Skeletal muscle satellite cell (primary cell): ENCODE measurements around the gene PTRH2.

Source experiments
- H3K27me3 ChIP-seq: 2 replicates; pipeline ENCODE4 v1.7.0; 2013; ENCODE audit warnings: low read length; ENCODE audit not compliant: control insufficient read depth, insufficient read depth
- H3K36me3 ChIP-seq: 2 replicates; pipeline ENCODE4 v1.7.0; 2013; ENCODE audit warnings: mild to moderate bottlenecking, control low read depth, low read length; ENCODE audit not compliant: insufficient read depth
- H3K4me1 ChIP-seq: 2 replicates; pipeline ENCODE4 v1.7.0; 2013; ENCODE audit warnings: low read length; ENCODE audit not compliant: control insufficient read depth, insufficient read depth
- H3K4me2 ChIP-seq: 2 replicates; pipeline ENCODE4 v1.7.0; 2013; ENCODE audit warnings: mild to moderate bottlenecking, low read length
- H3K4me3 ChIP-seq: 2 replicates; pipeline ENCODE4 v1.7.0; 2013; ENCODE audit warnings: low read length
- H3K9ac ChIP-seq: 2 replicates; pipeline ENCODE4 v1.7.0; 2013; ENCODE audit warnings: mild to moderate bottlenecking, low read depth, low read length, moderate library complexity
- H3K9me3 ChIP-seq: replicated peaks from 2 replicates; pipeline ENCODE4 v1.7.0; 2013; ENCODE audit warnings: mild to moderate bottlenecking, control low read depth, low read length

Gene PTRH2

DNA sequence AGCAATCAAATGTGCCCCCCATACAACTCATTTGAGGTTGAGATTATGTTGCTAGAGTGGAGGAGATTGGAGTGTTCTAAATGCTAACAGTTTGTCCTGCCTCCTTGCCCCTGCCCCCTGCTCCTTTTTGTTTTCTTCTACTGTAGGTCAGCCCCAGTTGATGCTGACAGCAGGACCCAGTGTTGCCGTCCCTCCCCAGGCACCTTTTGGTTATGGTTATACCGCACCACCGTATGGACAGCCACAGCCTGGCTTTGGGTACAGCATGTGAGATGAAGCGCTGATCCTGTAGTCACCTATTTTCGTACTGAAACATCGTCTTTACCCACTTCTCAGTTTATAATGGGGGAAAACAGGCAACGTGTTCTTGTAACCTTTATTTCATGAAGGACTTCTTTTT lies 13.6 kb downstream of the PTRH2 start:
- Histone ChIP-seq H3K9me3 (no peaks in the 10 kb centered on the region), H3K27me3 (no peaks in the 10 kb centered on the region), H3K4me3 (no peak overlapping the region), H3K36me3 (peaks cover 82% of the 10 kb centered on the region), H3K4me1 (no peaks in the 10 kb centered on the region), H3K4me2 (no peak overlapping the region), H3K9ac (no peak overlapping the region)

DNA sequence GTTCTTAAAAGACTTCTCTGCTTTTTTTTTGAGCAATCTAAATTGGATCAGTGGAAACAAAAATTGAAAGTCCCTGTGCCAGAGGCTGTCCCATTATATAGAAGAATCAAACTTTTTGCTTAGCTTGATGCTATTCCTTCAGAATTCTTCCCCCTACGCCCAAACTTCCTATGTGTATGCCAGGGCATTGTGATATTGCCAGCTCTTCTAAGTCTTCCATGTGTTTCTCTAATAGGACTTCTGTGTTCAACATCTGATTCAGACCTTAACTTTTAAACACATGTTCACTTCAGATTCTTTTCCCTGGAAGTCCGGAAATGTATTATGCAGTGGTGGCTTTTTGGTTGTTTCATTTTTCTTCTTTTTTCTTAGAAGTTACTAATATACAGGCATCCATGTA lies 18.7 kb downstream of the PTRH2 start:
- H3K9ac ChIP-seq: no peak overlapping the region
- no peak overlapping the region for H3K4me2 ChIP-seq
- no peaks in the 10 kb centered on the region for H3K9me3 ChIP-seq
- H3K4me1 ChIP-seq: no peaks in the 10 kb centered on the region
- H3K27me3 ChIP-seq: no peaks in the 10 kb centered on the region
- peaks cover 83% of the 10 kb centered on the region for H3K36me3 ChIP-seq
- H3K4me3 ChIP-seq: no peak overlapping the region

GRCh38 chr17:59688008-59688407 lies 19.2 kb downstream of the PTRH2 start:
- Histone ChIP-seq H3K4me3 (no peak overlapping the region), H3K9ac (no peak overlapping the region), H3K9me3 (no peaks in the 10 kb centered on the region), H3K4me2 (no peak overlapping the region), H3K4me1 (no peaks in the 10 kb centered on the region), H3K36me3 (peaks cover 83% of the 10 kb centered on the region), H3K27me3 (no peaks in the 10 kb centered on the region)

- Histone ChIP-seq H3K9ac (no peak overlapping the region), H3K27me3 (no peaks in the 10 kb centered on the region), H3K9me3 (no peaks in the 10 kb centered on the region), H3K4me2 (no peak overlapping the region), H3K36me3 (peaks cover 99% of the 10 kb centered on the region), H3K4me3 (no peak overlapping the region), H3K4me1 (no peaks in the 10 kb centered on the region)
Measured at GRCh38 chr17:59684967-59685366, 22.3 kb downstream of the PTRH2 start.

- H3K9me3 ChIP-seq: no peaks in the 10 kb centered on the region
- H3K4me3 ChIP-seq: no peak overlapping the region
- no peak overlapping the region for H3K4me2 ChIP-seq
- no peaks in the 10 kb centered on the region for H3K4me1 ChIP-seq
- no peaks in the 10 kb centered on the region for H3K27me3 ChIP-seq
- no peak overlapping the region for H3K9ac ChIP-seq
- H3K36me3 ChIP-seq: peaks cover 98% of the 10 kb centered on the region
Measured at GRCh38 chr17:59683283-59683682, 23.9 kb downstream of the PTRH2 start.

- no peak overlapping the region for H3K4me2 ChIP-seq
- no peaks in the 10 kb centered on the region for H3K9me3 ChIP-seq
- no peak overlapping the region for H3K9ac ChIP-seq
- H3K27me3 ChIP-seq: no peaks in the 10 kb centered on the region
- H3K36me3 ChIP-seq: peaks cover 98% of the 10 kb centered on the region
- no peak overlapping the region for H3K4me3 ChIP-seq
- H3K4me1 ChIP-seq: no peaks in the 10 kb centered on the region
Measured at GRCh38 chr17:59680314-59680713, 26.9 kb downstream of the PTRH2 start.

DNA sequence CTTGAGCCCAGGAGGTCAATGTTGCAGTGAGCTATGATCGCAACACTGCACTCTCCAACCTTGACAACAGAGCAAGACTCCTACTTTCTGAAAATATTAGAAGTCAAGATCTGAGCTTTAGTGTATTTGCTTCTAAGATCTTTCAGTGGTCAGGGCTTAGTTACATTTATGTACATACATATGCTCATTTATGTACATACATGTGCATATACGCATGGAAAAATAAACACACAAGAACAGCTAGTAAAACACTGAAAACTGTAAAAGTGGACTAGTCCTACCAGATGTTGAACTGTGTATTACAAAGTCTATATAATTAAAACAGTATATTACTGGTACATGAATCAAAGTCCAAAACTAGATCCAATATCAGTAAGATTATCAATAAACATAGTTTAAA lies 28.3 kb downstream of the PTRH2 start:
- Histone ChIP-seq H3K4me1 (no peaks in the 10 kb centered on the region), H3K4me2 (no peak overlapping the region), H3K36me3 (peaks cover 98% of the 10 kb centered on the region), H3K27me3 (no peaks in the 10 kb centered on the region), H3K4me3 (no peak overlapping the region), H3K9me3 (no peaks in the 10 kb centered on the region), H3K9ac (no peak overlapping the region)

DNA sequence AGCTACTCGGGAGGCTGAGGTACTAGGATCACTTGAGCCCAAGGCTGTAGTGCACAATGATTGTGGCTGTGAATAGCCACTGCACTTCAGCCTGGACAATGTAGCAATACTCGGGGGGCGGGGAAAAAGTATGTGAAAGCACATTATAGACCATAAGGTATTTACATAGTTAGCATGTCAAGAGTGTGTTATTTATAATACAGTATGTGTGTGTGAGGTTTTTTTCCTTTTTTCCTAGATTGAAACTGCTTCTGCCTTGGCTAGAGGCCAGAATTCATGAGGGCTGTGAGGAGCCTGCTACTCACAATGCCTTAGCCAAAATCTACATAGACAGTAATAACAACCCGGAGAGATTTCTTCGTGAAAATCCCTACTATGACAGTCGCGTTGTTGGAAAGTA lies 30.5 kb downstream of the PTRH2 start:
- Histone ChIP-seq H3K4me3 (no peak overlapping the region), H3K36me3 (peaks cover 97% of the 10 kb centered on the region), H3K4me1 (peaks cover under 1% of the 10 kb centered on the region), H3K9me3 (no peaks in the 10 kb centered on the region), H3K4me2 (no peak overlapping the region), H3K27me3 (no peaks in the 10 kb centered on the region), H3K9ac (no peak overlapping the region)

- no peak overlapping the region for H3K4me2 ChIP-seq
- H3K4me3 ChIP-seq: no peak overlapping the region
- no peaks in the 10 kb centered on the region for H3K27me3 ChIP-seq
- H3K9me3 ChIP-seq: no peaks in the 10 kb centered on the region
- peaks cover 97% of the 10 kb centered on the region for H3K36me3 ChIP-seq
- H3K9ac ChIP-seq: no peak overlapping the region
- H3K4me1 ChIP-seq: peaks cover 16% of the 10 kb centered on the region
Measured at GRCh38 chr17:59675231-59675630, 32.0 kb downstream of the PTRH2 start.

DNA sequence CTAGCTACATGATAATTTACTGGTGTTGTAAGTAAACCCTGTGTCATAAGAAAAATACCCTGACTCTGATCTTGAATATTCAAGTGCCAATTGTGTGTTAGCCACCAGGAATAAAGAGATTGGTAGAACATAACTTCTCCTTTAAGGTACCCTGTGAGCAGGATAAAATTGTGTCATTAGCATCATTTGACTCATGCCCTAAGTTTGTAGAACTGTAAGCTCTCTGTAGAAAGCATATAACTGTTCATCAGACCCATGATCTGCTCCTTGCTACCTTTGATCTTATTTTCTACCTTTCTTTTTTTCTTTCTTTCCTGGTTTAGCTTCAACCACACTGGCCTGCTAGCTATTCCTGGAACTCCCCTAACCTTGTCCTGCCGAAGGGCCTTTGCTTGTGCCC lies 35.8 kb downstream of the PTRH2 start:
- Histone ChIP-seq H3K27me3 (no peaks in the 10 kb centered on the region), H3K9ac (no peak overlapping the region), H3K36me3 (peaks cover 95% of the 10 kb centered on the region), H3K4me3 (no peak overlapping the region), H3K4me2 (no peak overlapping the region), H3K9me3 (no peaks in the 10 kb centered on the region), H3K4me1 (peaks cover 47% of the 10 kb centered on the region)

DNA sequence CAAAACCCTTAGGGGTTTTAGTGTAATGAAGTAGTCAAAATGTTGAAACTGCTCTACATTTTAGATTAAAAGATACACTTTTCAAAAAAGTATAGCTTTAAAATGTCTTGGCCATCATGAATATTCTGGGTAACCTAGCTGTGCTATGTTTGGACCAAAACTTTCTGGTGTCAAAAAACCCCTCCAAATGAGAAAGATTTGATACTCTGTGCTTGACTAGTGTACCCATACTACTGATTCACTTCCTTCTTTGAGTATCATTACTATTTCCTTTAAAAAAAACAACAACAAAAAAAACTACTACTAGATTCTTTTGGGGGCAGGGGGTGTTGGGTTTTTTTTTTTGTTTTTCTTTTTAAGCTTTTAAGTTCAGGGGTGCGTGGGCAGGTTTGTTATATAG lies 37.3 kb downstream of the PTRH2 start:
- no peaks in the 10 kb centered on the region for H3K9me3 ChIP-seq
- H3K4me1 ChIP-seq: peaks cover 53% of the 10 kb centered on the region
- no peak overlapping the region for H3K4me2 ChIP-seq
- H3K4me3 ChIP-seq: no peak overlapping the region
- H3K27me3 ChIP-seq: no peaks in the 10 kb centered on the region
- H3K36me3 ChIP-seq: peaks cover 91% of the 10 kb centered on the region
- peak overlapping the region; percentile 28 for H3K9ac ChIP-seq

GRCh38 chr17:59669411-59669810 lies 37.8 kb downstream of the PTRH2 start:
- H3K4me1 ChIP-seq: peaks cover 58% of the 10 kb centered on the region
- peak overlapping the region; percentile 15 for H3K4me3 ChIP-seq
- no peaks in the 10 kb centered on the region for H3K27me3 ChIP-seq
- H3K36me3 ChIP-seq: peaks cover 91% of the 10 kb centered on the region
- H3K4me2 ChIP-seq: peak overlapping the region; percentile 39
- H3K9me3 ChIP-seq: no peaks in the 10 kb centered on the region
- H3K9ac ChIP-seq: peak overlapping the region; percentile 28
